ENCODE measurements around the gene ZBTB7C.

The ZBTB7C gene

DNA sequence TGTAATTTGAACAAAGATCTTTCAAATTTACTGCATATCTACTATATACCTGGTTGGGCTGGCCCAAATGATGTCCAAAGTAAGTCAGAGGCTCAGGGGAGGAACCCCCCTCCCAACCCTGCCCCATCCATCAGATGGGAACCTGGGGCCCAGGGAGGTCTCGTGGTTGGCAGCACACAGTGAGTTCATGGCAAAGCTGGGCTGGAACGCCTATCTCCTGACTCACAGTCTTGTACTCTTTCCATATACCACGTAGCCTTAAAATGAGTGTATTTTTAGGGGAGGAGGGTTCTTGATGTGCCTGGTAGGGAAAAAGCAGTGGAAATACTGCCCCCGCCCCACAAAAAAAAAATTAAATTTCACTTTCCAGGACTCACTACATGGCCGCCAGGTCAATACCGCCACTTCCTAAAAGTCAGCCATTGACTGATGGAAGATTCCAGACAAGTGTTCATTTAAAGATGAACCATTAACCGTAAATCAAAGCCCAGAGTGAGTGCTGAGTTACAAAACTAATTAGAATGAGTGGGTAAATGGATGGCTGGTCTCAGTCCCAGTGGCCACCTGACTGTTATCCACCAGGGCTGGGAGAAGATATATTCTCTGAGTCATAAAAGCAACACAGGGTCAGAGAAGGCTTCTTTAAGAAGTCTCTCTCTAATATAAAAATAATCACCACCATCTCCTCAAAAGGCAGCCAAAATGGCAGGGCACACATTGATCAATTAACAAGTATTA, 80.5 kb downstream of the ZBTB7C start:
- no peak for DNase-seq (ENCODE audit: low read depth, low spot score)

DNA sequence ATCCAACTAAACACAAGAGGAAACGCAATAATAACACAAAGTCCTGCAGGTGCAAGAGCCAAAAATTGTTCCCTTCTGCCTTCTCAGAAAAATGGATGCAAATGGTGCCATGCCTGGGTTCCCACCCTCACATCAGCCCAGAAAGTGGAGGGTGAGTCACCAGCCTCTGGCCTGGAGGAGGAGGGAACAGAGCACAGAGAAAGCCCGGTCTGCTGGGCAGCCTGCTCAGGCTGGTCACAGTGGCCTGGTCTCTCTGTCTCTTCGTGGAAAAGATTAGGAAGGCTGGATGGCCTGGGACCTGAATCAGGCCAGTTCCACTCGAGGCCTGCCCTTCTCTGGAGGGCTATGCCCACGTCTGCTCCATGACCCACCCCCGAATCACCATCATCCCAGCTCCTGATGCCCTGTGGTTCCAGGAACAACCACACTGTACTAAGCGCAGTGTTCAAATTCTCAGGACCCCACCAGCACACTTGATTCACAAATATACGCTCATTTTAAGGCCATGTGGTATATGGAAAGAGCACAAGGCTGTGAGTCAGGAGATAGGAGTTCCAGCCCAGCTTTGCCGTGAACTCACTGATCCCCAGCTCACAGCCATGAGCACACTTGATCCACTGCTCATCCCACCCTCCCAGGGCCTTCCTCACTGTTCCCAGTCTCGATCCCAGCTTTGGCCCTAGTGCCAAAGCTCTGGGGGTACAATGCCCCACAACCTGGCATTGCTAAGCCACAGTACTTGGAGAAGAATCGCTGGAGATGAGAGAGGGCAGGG, 82.1 kb downstream of the ZBTB7C start:
- Histone ChIP-seq H3K36me3 (ENCODE audit: control insufficient read depth, insufficient read depth, low read length) (no peaks in the 10 kb centered on the region), H3K27me3 (ENCODE audit: control insufficient read depth, insufficient read depth, low read length) (no peaks in the 10 kb centered on the region), H3K9me3 (ENCODE audit: control insufficient read depth, insufficient read depth, low read length) (no peaks in the 10 kb centered on the region), H3K4me3 (ENCODE audit: low read length) (no peak overlapping the region), H3K27ac (ENCODE audit: low read length) (no peak overlapping the region), H3K4me1 (ENCODE audit: control insufficient read depth, insufficient read depth, low read length) (no peaks in the 10 kb centered on the region; the same call in 1 of the 2 replicates)
- no peak for DNase-seq (ENCODE audit: low read depth, low spot score)
- whole genome bisulfite sequencing (ENCODE audit: insufficient coverage, insufficient read length): no CpG with 5 or more reads among the region's 11 CpGs

More for the DNA sequence above, 80.5 kb downstream of the ZBTB7C start:
- Histone ChIP-seq H3K27ac (ENCODE audit: low read length) (no peak overlapping the region), H3K36me3 (ENCODE audit: control insufficient read depth, insufficient read depth, low read length) (no peaks in the 10 kb centered on the region), H3K4me3 (ENCODE audit: low read length) (no peak overlapping the region), H3K4me1 (ENCODE audit: control insufficient read depth, insufficient read depth, low read length) (no peaks in the 10 kb centered on the region; the same call in 1 of the 2 replicates), H3K9me3 (ENCODE audit: control insufficient read depth, insufficient read depth, low read length) (no peaks in the 10 kb centered on the region), H3K27me3 (ENCODE audit: control insufficient read depth, insufficient read depth, low read length) (no peaks in the 10 kb centered on the region)
- WGBS (ENCODE audit: insufficient coverage, insufficient read length): no CpG with 5 or more reads among the region's 7 CpGs

DNA sequence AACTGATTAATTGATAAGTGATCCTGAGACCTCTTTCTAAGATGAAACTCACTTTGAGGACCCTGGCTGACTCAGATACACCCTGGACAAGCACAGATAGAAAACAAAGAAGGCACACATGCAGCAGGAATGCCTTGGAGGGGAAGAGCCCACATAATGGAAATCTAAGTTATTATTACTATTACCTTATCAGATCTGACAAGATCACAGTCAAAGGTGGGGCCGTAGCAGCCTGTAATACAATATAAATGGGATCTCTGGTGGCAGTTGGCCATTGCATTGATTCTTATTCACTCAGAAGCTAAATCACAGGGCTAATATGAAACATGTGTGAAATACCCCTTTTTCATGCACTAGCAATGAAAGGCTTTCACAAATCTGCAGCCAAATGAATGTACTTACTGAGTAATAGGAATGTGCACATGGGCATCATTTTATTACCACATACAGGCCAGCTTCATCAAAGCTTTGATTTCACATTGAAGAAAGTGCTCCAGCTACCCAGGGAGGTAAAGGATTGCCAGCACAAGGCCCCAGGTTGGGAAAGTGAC, 84.0 kb downstream of the ZBTB7C start:
- DNase-seq (ENCODE audit: low read depth, low spot score): no peak
- WGBS (ENCODE audit: insufficient coverage, insufficient read length): no CpG with 5 or more reads among the region's 1 CpG
- Histone ChIP-seq H3K27me3 (ENCODE audit: control insufficient read depth, insufficient read depth, low read length) (no peaks in the 10 kb centered on the region), H3K4me1 (ENCODE audit: control insufficient read depth, insufficient read depth, low read length) (no peaks in the 10 kb centered on the region; the same call in 1 of the 2 replicates), H3K4me3 (ENCODE audit: low read length) (no peak overlapping the region), H3K36me3 (ENCODE audit: control insufficient read depth, insufficient read depth, low read length) (no peaks in the 10 kb centered on the region), H3K9me3 (ENCODE audit: control insufficient read depth, insufficient read depth, low read length) (no peaks in the 10 kb centered on the region), H3K27ac (ENCODE audit: low read length) (no peak overlapping the region)

DNA sequence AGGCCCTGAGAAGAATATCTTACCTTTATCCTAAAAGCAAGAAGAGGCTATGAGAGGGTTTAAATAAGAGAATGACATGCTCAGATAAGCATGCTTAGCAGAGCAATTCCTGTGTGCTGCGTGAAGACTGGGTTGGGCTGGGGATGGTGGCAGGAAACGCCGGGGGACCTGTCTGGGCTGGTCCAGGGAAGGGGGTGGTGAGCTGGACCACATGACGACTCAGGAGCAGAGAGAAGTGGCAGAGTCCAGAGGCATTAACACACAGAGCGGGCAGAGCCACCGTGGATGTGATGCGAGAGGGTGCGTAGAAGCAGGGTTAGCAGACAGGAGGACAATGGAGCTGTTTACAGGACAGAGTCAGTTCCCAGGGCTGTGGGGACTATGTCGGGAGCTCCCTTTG, 84.5 kb downstream of the ZBTB7C start:
- no peak overlapping the region for H3K4me3 ChIP-seq (ENCODE audit: low read length)
- H3K9me3 ChIP-seq (ENCODE audit: control insufficient read depth, insufficient read depth, low read length): no peaks in the 10 kb centered on the region
- no peak for DNase-seq (ENCODE audit: low read depth, low spot score)
- WGBS (ENCODE audit: insufficient coverage, insufficient read length): no CpG with 5 or more reads among the region's 9 CpGs
- no peaks in the 10 kb centered on the region; the same call in 1 of the 2 replicates for H3K4me1 ChIP-seq (ENCODE audit: control insufficient read depth, insufficient read depth, low read length)
- H3K27ac ChIP-seq (ENCODE audit: low read length): no peak overlapping the region
- H3K27me3 ChIP-seq (ENCODE audit: control insufficient read depth, insufficient read depth, low read length): no peaks in the 10 kb centered on the region
- no peaks in the 10 kb centered on the region for H3K36me3 ChIP-seq (ENCODE audit: control insufficient read depth, insufficient read depth, low read length)

DNA sequence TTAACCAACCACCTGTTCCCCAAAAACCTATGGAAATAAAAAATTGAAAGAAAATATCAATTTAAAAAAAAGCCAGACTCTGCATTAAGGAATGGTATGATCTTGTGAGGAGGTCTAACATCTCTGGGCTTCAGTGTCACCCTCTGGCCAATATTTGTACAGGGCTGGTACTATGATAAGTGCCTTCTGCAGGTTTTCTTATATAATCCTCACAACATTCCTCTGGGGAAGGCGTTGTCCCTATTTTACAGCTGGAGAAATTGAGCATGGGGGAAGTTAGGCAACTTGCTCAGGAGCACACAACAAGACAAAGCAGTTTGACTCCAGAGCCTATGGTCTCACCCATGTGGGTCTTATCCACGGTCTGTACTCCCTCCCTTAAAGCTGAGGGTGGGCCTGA, 86.0 kb downstream of the ZBTB7C start:
- Histone ChIP-seq H3K9me3 (ENCODE audit: control insufficient read depth, insufficient read depth, low read length) (no peaks in the 10 kb centered on the region), H3K36me3 (ENCODE audit: control insufficient read depth, insufficient read depth, low read length) (no peaks in the 10 kb centered on the region), H3K4me3 (ENCODE audit: low read length) (no peak overlapping the region), H3K4me1 (ENCODE audit: control insufficient read depth, insufficient read depth, low read length) (peaks cover 3% of the 10 kb centered on the region; the same call in 1 of the 2 replicates), H3K27me3 (ENCODE audit: control insufficient read depth, insufficient read depth, low read length) (no peaks in the 10 kb centered on the region), H3K27ac (ENCODE audit: low read length) (no peak overlapping the region)
- DNase-seq (ENCODE audit: low read depth, low spot score): no peak
- no CpG with 5 or more reads among the region's 2 CpGs for WGBS (ENCODE audit: insufficient coverage, insufficient read length)

DNA sequence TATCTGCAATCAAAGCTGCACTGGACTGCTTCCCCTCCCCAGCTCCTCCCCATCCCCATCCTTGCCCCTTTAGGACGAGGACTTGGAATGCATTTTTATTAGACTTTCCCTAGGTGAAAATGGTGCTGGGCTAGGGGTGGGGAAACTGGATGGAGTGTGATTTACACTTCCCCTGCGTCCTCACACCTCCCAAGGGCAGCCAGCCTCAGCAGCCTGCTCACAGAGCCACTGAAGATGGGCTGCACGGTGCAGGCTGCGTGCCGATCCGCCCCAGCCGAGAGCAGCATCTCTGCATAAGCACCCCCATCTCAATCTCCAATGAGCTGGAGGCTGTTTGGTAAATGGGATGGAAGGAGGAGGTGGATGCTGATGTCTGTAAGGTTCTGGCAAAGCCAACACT, 87.6 kb downstream of the ZBTB7C start:
- no peaks in the 10 kb centered on the region for H3K9me3 ChIP-seq (ENCODE audit: control insufficient read depth, insufficient read depth, low read length)
- peaks cover 3% of the 10 kb centered on the region; the same call in 1 of the 2 replicates for H3K4me1 ChIP-seq (ENCODE audit: control insufficient read depth, insufficient read depth, low read length)
- no peaks in the 10 kb centered on the region for H3K27me3 ChIP-seq (ENCODE audit: control insufficient read depth, insufficient read depth, low read length)
- no peaks in the 10 kb centered on the region for H3K36me3 ChIP-seq (ENCODE audit: control insufficient read depth, insufficient read depth, low read length)
- no peak overlapping the region for H3K4me3 ChIP-seq (ENCODE audit: low read length)
- no peak overlapping the region for H3K27ac ChIP-seq (ENCODE audit: low read length)
- DNase-seq (ENCODE audit: low read depth, low spot score): no peak
- no CpG with 5 or more reads among the region's 7 CpGs for WGBS (ENCODE audit: insufficient coverage, insufficient read length)

DNA sequence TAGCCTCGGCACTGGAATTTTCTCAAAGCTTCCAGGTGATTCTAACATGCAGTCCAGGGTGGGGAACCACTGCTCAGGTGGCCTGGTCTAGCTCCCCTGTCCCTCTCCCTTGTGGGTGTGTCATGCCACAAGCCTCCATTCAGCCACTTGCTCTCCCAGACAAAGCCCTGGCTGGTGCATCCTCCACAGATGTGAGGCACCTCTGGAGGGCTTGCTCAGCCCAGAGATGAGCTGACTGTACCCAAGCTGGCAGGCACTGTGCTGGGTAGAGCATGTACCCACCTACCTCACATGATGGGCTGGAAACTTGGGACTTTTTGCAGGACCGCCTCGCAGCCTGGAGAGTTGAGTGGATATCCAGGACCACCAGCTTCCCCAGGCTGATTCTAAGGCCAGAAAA, 88.1 kb downstream of the ZBTB7C start:
- Histone ChIP-seq H3K27ac (ENCODE audit: low read length) (no peak overlapping the region), H3K9me3 (ENCODE audit: control insufficient read depth, insufficient read depth, low read length) (no peaks in the 10 kb centered on the region), H3K36me3 (ENCODE audit: control insufficient read depth, insufficient read depth, low read length) (no peaks in the 10 kb centered on the region), H3K4me3 (ENCODE audit: low read length) (no peak overlapping the region), H3K27me3 (ENCODE audit: control insufficient read depth, insufficient read depth, low read length) (no peaks in the 10 kb centered on the region), H3K4me1 (ENCODE audit: control insufficient read depth, insufficient read depth, low read length) (peaks cover 3% of the 10 kb centered on the region; the same call in 1 of the 2 replicates)
- WGBS (ENCODE audit: insufficient coverage, insufficient read length): no CpG with 5 or more reads among the region's 3 CpGs
- no peak for DNase-seq (ENCODE audit: low read depth, low spot score)

DNA sequence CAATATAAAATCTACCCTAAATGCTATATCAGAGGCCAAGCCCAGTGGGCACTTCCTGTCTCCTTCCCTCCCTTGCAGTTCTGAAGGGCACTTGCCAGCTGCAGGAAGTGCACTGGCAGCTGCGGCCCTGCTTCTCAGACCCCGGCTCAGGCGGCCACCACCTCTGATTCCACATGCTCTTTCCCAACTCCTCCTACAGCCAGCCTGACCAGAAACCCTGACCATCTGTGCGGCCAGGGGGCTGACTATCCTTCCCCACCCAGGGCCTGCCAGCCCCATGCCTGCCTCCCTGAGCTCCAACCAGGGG, 88.6 kb downstream of the ZBTB7C start:
- H3K4me1 ChIP-seq (ENCODE audit: control insufficient read depth, insufficient read depth, low read length): peaks cover 3% of the 10 kb centered on the region; the same call in 1 of the 2 replicates
- no peaks in the 10 kb centered on the region for H3K36me3 ChIP-seq (ENCODE audit: control insufficient read depth, insufficient read depth, low read length)
- no peaks in the 10 kb centered on the region for H3K27me3 ChIP-seq (ENCODE audit: control insufficient read depth, insufficient read depth, low read length)
- DNase-seq (ENCODE audit: low read depth, low spot score): no peak
- no peak overlapping the region for H3K4me3 ChIP-seq (ENCODE audit: low read length)
- no peaks in the 10 kb centered on the region for H3K9me3 ChIP-seq (ENCODE audit: control insufficient read depth, insufficient read depth, low read length)
- WGBS (ENCODE audit: insufficient coverage, insufficient read length): no CpG with 5 or more reads among the region's 4 CpGs
- no peak overlapping the region for H3K27ac ChIP-seq (ENCODE audit: low read length)

DNA sequence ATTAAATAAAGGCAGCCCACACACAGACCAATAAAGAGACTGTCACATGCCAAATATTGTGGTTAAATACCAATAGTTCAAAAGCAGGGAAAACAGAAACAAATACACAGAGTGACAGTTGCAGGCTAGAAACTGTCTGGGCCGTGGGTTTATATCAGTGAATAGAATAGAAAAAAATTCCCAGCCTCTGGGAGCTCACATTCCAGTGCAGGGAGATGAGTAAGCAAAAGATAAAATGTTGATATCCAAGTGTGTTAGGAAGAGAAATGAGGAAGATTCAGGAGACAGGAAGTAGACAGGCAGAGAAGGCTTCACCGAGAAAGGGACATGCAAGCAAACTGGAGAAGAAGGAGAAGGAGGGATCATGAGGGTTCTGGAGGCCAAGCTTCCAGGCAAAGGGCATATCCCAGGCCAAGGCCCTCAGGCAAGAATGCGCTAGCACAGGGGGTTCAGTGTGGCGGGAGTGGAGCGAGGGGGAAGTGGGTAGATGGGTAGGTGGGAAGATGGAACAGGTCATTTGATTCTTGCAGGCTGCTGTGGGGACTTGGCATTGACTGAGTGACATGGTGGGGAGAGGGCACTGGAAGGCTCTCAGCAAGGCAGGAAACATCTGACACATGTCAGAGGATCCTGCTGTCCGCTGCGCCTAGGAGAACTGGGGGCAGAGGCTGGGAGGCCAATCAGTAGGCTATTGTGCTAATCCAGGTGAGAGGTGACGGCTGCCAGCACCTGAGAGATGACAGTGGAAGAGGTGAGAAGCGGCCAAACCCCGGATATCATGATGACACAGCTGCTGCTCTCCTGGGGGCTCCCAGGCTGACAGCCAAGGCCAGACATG, 89.2 kb downstream of the ZBTB7C start:
- WGBS (ENCODE audit: insufficient coverage, insufficient read length): no CpG with 5 or more reads among the region's 10 CpGs
- Histone ChIP-seq H3K36me3 (ENCODE audit: control insufficient read depth, insufficient read depth, low read length) (no peaks in the 10 kb centered on the region), H3K4me1 (ENCODE audit: control insufficient read depth, insufficient read depth, low read length) (peaks cover 5% of the 10 kb centered on the region; the same call in 1 of the 2 replicates), H3K27me3 (ENCODE audit: control insufficient read depth, insufficient read depth, low read length) (no peaks in the 10 kb centered on the region), H3K9me3 (ENCODE audit: control insufficient read depth, insufficient read depth, low read length) (no peaks in the 10 kb centered on the region), H3K27ac (ENCODE audit: low read length) (no peak overlapping the region), H3K4me3 (ENCODE audit: low read length) (no peak overlapping the region)
- no peak for DNase-seq (ENCODE audit: low read depth, low spot score)

DNA sequence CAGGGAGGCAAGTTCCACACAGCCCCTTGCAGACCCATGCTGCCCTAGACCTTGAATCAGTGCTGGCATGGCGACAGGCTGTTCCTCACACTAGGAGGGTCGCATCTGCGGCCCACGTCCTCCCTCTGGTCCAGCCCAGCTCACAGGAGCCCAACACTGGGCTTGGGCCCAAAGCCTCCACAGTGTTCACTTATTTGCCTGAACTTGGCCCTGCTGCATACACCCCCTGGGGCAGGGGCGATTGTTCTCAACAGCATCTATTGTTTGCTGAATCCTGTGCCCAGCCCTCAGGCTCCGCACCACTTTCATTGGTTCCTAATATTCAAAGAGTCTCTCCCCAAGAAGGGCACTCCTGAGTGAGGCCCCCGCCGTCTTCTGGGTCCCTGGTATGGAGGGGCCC, 90.7 kb downstream of the ZBTB7C start:
- WGBS (ENCODE audit: insufficient coverage, insufficient read length): no CpG with 5 or more reads among the region's 8 CpGs
- Histone ChIP-seq H3K36me3 (ENCODE audit: control insufficient read depth, insufficient read depth, low read length) (no peaks in the 10 kb centered on the region), H3K27ac (ENCODE audit: low read length) (no peak overlapping the region), H3K27me3 (ENCODE audit: control insufficient read depth, insufficient read depth, low read length) (no peaks in the 10 kb centered on the region), H3K4me1 (ENCODE audit: control insufficient read depth, insufficient read depth, low read length) (peaks cover 7% of the 10 kb centered on the region; the same call in 1 of the 2 replicates), H3K9me3 (ENCODE audit: control insufficient read depth, insufficient read depth, low read length) (no peaks in the 10 kb centered on the region), H3K4me3 (ENCODE audit: low read length) (no peak overlapping the region)
- no peak for DNase-seq (ENCODE audit: low read depth, low spot score)

All from iPS DF 6.9 (cell line).